GM19397 (cell line): ENCODE measurements around the gene PAQR4.
"Not testable (repeated sequence)": the region's sequence is repeated elsewhere in the genome, so short reads cannot be mapped to it uniquely, and the experiment has no call there.

Experiments
- ATAC-seq: cut with Tn5 transposase; IDR thresholded peaks from one replicate; pipeline ENCODE4 v1.9.1; 2021; ENCODE audit warnings: mild to moderate bottlenecking, moderate library complexity; ENCODE audit not compliant: unreplicated experiment

The PAQR4 gene

GRCh38 chr16:2943716-2944115 is 25.4 kb upstream of the PAQR4 start:
- ATAC-seq = not testable (repeated sequence)

DNA sequence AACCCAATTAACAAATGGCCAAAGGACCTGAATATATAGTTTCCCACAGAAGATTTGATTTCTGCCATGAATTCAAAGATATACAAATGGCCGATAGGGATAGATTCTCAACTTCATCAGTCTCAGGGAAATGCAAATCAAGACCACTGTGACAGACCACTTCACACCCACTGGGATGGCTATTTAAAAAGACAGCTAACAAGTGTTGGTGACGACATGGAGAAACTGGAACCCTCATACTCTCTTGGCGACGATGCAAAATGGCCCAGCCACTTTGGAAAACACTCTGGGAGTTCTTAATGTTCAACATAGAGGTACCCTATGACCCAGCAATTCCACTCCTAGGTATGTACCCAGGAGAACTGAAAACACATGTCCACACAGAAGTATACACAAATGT is 22.5 kb upstream of the PAQR4 start:
- no peak for ATAC-seq

DNA sequence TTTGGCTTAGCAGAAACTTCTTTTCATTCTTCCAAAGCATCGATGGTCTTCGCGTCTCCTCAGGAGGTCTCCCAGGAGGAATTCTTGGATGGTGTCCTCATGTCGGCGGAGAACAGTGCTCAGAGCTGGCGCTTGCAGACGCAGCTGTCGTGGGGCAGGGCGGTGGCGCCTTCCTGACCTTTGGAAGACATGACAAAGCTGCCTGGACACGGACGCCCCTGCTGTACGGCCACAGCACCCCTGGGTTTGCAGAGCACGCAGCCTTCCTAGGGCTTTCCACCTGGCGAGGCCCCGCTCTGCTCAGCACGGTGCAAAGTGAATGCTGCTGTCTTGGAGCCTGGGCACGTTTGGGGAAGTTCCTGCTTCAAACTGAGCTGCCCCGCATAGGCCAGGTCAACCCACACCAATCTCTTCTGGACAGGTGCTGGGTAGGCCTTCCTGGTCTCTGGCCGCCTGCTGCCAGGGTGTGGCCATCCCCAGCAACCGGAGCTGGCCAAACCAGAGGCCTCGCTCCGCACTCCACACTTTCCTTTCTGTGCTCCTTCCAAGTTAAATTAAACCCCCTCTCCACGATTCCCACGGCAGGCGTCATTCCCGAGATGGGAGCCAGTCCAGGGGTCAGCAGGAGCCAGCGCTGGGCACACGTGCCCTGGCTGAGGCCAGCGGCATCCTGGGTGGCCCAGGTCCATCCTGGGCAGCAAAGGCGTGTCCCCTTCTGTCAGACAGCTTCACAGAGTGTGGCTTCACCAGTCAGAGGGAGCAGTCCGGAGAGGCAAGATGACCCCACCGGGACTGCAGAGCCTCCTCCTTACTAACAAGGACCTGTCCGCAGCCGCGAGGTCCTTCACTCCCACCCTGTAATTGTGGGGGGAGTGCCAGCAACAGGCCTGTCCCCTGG is 20.1 kb upstream of the PAQR4 start:
- ATAC-seq = no peak

DNA sequence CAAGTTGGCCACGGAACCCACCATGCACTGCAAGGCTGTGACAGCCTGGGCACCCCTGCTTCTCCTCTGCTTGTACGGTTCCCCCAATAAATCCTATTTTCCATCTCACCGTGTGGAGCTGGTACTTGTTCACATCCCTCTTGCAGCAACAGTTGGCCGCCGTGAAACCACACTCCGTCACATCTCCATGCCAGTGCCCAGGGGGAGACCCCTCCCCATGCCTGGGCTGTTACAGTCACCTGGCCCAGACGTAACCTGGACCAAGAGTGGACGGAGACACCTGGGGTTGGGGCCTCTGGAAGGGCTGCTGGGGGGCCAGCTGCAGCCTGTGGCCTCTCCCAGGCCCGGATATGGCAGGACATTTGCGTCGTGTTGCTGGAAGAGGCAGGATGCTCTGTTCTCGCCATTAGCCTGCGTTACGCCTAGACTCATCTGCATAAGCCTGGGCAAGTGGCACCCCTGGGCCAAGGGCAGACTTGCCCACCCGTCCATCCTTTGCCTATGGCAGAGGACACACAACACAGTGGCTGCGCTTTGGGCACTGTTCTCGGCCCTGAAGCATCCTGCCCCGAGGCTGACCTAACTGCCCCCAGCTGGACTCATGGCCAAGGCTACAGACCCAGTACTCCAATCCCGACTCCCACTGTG is 19.3 kb upstream of the PAQR4 start:
- ATAC-seq = no peak

GRCh38 chr16:2950353-2950724 is 18.8 kb upstream of the PAQR4 start:
- ATAC-seq = no peak

GRCh38 chr16:2950773-2951172 is 18.4 kb upstream of the PAQR4 start:
- ATAC-seq = no peak

GRCh38 chr16:2952679-2953078 is 16.5 kb upstream of the PAQR4 start:
- ATAC-seq = no peak

DNA sequence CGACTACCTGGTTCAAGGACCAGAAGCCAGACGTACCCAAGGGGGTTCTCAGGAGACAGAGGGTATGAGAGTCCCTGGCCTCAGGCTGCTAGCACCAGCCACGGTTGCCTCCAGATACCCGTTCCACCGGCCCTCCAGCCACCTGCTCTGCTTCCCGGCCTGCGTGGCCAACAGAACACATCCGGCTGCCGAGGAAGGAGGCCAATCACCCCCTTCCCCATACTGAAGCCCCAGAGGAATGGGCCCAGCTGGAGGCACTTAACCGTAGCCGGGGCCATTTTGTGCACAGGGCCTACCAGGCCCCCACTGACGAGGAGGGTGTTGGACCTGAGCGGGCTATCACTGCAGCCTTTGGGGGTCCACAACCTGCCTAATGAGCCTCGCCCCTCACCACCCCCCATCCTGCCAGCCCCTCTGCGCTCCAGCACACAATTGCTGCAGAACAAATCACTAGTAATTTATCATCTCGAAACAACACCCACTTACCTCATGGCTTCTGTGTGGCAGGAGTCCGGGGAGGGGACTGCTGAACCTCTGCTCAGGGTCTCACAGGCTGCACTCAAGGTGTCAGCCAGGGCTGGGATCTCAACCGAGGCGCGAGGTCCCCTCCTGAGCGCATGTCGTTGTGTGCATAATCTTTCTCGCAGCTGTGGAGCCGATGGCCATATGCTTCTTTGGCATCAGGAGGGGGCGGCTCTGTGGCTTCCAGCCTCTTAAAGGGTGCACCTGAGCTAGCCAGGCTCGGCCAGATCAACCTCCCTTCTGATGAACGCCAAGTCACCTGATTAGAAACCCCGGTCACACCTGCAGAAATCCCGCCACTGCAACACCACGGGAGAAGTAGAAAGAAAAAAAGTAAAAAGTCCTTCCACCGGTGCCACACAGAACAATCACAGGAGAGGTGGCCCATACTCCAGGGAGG is 15.2 kb upstream of the PAQR4 start:
- ATAC-seq = no peak

DNA sequence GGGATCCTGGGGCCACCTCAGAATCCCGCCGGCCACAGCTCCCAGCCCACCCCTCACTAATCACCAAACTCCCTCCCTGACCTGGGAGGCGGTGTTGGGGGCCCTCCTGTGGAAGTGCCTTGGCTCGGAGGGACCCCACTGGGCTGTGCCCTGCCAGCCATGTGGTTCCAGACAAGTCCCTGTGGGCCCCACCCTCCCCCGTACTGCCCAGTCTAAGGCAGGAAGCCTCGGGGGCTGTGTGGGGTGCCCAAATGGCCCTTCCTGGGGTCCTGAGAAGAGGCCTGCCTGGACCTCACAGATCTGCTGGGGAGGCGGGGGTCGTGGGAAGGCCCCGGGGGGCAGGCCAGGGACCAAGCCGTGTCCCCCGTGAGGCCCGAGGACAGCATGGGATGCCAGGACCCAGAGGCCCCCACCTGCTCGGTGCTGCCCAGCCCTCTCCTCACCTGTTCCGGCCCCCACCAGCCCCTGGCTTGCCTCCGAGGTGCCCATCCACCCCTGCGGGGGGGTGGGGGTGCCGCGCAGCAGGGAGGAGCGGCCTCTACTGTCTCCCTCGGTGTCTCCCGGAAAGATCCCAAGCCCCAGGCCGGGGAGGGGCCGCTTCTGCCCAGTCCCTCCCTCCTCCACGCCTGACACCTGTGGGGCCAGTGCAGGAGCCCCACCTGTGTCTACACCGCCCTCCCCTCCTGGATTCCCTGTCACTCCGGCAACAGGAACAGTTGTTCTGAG is 14.3 kb upstream of the PAQR4 start:
- no peak for ATAC-seq

DNA sequence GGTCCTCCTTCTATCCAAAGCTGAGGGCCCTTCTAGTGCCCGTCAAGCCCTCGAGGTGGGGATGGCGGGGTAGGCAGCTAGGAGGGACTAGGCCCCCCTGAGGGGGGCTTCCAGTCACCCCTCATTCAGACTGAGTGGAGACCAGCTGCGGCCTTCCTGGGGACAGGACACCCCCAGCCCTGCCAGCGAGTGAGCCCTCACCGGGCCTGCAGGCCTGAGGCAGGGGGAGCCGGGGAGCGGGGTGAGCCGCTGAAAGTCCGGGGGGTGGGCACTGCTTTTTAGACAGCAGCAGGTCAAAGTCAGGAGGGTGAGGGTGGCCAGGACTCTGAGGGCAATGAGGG is 13.7 kb upstream of the PAQR4 start:
- no peak for ATAC-seq

DNA sequence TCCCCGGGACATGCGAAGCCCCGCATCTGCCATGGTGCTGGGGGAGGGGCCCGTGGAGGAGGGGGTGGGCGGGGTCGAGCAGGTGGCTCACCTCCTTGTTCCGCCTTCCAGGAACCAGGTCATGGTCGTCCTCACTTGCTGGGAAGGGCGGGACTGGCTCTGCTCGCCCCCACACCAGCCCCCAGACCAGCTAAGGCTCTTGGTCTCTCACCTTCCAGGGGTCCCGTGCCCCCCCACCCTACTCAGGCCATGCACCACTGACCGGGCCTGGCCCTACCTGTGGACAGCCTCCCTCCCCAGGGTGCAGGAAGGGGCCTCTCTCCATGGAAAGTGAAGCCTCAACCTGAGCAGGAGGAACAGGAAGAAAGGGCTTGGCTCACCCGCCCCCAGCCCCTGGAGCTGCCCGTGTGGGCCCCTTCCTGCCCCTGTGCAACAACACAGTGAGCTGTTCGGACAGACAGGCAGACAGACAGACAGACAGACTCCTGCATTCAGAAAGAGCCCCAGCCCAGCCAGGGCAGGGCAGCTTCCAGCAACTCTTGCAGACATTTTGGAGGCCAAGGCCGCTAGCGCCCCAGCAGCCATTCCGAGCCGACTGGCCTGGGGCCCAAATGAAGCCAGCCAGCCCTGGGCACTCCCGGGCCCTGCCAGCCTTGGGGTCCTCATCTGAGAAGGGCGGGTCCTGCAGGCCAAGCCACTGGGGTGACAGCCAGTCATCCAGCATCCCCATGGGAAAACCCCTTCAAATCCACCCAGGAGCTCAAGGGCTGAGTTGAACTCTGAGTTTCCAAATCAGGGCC is 13.2 kb upstream of the PAQR4 start:
- ATAC-seq = no peak

GRCh38 chr16:2956579-2956956 is 12.6 kb upstream of the PAQR4 start:
- ATAC-seq = no peak

DNA sequence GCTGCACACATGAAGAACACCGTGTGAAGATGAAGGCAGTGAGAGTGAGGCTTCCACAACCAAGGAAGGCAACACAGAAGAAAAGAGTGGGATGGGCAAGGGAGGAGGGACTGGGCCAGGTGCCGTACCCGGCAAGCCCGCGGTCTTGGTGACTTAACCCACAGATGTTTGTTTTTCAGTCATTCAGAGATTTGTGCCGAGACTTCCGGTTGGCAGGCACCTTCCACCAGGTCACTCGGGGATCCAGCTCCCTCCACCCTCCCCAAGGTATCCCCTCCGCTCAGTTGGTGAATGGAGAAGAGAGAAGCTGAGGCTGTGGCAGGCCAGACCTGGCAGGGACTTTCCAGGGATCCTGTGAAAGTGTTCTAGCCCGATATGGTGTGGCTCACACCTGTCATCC is 9.9 kb upstream of the PAQR4 start:
- ATAC-seq = no peak

GRCh38 chr16:2960183-2961010 is 8.8 kb upstream of the PAQR4 start:
- no peak for ATAC-seq

DNA sequence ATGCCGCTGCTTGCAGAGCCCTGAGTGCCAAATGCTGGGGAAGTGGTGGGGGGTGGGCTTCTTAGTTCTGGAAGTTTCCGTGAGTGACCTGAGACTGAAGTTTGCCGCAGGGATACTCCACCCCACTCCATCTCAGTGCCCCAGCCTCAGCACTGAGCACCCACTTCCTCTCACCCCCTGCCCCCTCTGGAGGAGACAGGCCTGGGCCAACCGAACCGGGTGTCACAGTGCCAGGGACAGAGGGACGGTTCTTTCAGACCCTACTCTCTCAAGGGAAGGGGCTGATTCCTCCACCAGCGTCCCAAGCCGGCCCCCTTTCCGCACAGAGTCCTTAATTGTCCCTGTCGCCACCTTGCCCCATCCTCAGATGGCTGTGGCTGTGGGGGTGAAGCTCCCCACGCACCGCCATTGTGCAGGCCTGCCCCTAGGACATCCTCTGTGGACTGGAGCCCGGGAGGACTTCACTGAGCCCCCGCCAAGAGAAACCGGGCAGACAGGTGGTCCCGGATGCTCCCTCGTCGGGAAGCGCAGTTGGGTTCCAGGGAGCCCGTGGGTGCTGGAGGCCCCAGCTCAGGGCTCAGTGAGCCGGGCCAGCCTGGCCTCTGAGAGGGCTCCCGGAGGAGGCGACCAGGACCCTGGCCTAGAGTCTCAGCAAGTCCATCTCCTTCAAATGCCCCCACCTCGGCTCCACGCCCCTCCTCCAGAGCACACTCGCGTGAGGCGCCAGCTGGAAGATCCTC is 6.6 kb upstream of the PAQR4 start:
- no peak for ATAC-seq

GRCh38 chr16:2963074-2963722 is 6.0 kb upstream of the PAQR4 start:
- ATAC-seq = no peak

- ATAC-seq = no peak
Observed at GRCh38 chr16:2963723-2964474, 5.2 kb upstream of the PAQR4 start, which contains the start of gene KREMEN2. Gene KREMEN2 (plus strand): TSS chr16:2964275. CDS start chr16:2964521, 246 bp downstream.
